GM13976 (cell line): Measurements from ENCODE around the gene SORCS3.

Experiments
- DNase-seq: peaks from one replicate; pipeline ENCODE4 v3.0.0; 2012; ENCODE audit warnings: low spot score
- in situ Hi-C: fragments of 300-500 bp; cut with MboI; formaldehyde crosslinking; loops from one replicate; pipeline ENCODE4 v1.12.0; 2022; ENCODE audit warnings: low sequenced_read_pairs, mixed read lengths, inconsistent platforms; ENCODE audit not compliant: unreplicated experiment
- TF ChIP-seq, protein P1 (sequence below): IDR thresholded peaks from 2 replicates; pipeline ENCODE4 v1.5.1; 2012; ENCODE audit warnings: borderline replicate concordance, mild to moderate bottlenecking; ENCODE audit not compliant: insufficient read depth; ENCODE audit errors: extremely low read depth, missing control alignments, control extremely low read depth

Gene SORCS3

DNA sequence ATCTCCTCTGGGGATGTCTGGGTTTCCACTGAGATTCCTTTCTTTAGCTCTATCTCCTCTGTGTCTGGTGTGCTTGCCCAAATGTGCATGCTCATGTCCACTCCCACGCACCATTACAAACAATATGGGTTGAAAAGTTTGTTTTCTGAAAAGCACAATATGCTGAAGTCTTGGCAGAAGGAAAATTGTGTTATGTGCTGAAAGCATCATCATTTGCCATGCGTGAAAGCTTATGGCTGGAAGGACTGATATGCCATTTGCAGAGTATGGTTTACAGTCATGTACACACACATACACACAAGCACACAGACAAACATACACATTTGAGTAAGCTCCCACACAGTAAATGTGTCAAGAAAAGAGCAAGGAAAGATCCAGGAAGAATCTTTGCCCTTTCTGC is 231.6 kb downstream of the SORCS3 start:
- no peak for DNase-seq
- TF ChIP-seq, protein P1, sequence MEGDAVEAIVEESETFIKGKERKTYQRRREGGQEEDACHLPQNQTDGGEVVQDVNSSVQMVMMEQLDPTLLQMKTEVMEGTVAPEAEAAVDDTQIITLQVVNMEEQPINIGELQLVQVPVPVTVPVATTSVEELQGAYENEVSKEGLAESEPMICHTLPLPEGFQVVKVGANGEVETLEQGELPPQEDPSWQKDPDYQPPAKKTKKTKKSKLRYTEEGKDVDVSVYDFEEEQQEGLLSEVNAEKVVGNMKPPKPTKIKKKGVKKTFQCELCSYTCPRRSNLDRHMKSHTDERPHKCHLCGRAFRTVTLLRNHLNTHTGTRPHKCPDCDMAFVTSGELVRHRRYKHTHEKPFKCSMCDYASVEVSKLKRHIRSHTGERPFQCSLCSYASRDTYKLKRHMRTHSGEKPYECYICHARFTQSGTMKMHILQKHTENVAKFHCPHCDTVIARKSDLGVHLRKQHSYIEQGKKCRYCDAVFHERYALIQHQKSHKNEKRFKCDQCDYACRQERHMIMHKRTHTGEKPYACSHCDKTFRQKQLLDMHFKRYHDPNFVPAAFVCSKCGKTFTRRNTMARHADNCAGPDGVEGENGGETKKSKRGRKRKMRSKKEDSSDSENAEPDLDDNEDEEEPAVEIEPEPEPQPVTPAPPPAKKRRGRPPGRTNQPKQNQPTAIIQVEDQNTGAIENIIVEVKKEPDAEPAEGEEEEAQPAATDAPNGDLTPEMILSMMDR: no peak
- in situ Hi-C loops: no loop called here

DNA sequence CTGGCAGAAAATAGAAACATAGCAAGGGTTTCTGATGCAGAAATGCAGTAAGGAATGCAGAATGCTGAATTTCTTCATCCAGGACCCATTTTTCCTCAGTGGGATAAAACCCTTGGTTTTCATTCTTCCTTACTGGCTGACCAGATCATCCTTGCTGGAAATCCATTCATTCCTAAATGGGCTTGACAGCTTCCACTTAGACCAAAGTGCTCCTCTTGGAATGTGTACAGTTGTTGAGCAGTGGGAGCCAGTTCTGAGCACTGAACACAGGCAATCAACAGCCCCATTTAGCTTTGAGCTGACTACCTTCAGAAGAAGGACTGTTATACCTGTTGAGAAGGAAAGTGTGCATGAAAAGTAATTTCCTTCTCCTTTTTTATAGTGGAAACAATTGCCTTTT is 232.1 kb downstream of the SORCS3 start:
- in situ Hi-C loops: no loop called here
- DNase-seq: no peak
- TF ChIP-seq, protein P1: no peak

DNA sequence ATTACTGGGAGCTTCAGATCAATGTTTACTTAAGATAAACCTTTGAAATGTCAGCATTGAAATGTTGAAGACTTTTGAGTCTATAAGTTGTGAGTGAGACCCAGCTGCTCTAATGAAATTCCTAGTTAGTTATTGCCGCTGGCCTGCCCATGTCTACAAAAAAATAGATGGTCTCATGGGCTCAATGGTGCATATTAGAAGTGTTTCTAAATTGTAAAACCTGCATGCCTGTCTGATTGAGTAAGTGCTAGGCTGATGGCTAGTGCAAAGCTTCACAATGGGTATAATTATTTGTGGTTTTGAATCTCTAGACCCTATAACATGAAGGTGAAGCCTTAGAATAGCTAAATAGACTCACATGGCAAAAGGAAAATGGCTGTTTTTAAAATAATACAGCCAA is 234.5 kb downstream of the SORCS3 start:
- in situ Hi-C loops: no loop called here
- TF ChIP-seq, protein P1: no peak
- no peak for DNase-seq

DNA sequence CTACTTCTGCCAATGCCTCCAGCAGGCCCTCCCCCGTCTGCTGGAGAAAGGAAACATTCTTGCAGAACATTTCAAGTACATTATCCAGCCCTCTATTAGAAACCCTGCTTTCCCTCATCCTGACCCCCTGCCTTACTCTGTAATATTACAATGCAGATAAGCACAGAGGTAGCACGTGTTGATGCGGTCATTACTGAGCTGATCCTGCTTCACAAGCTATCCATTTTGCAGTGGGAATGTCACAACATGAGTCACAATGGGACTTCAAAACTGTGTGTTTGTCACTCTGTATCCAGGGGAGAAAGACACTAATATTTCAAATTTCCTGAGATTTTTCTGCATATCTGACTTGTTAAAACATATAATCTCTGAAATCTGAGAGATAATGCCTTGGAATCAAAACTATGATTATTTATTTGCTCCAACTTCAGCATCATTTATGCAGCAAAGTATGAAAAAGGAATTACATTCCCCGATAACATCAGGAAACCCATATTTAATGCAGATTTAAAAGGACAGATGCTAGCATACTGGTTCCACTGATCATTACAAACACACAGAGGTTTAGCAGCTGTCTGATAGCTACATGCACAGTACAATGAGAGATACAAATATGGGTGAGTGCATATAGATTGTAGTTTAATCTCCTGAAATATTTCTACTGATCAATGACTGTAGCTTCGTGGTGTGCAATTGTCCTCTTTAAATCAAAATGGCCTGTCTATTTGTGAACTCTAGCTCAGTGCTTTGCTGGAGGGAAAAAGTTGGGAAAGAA is 239.7 kb downstream of the SORCS3 start:
- TF ChIP-seq, protein P1: no peak

DNA sequence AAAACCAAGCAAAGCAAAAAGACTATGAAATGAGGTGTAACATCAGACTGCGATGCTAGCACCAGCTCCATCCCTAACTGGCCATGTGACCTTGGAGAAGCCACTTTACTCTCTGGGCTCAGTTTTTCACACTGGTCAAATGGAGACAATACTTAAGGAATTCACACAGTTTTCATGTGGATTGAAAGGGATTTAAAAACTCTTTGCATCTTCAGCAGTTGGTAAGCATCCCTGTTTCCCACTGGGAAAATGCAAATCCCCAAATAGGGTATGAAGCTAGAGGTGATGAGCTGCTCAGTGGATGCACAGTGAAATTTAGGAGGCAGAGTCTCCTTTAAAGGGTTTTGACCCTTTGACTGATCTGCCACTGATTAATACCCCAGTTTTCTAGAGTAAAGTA is 240.7 kb downstream of the SORCS3 start:
- TF ChIP-seq, protein P1: no peak
- in situ Hi-C loops: no loop called here
- no peak for DNase-seq

More for the DNA sequence above, 239.7 kb downstream of the SORCS3 start:
- in situ Hi-C loops: no loop called here
- no peak for DNase-seq

DNA sequence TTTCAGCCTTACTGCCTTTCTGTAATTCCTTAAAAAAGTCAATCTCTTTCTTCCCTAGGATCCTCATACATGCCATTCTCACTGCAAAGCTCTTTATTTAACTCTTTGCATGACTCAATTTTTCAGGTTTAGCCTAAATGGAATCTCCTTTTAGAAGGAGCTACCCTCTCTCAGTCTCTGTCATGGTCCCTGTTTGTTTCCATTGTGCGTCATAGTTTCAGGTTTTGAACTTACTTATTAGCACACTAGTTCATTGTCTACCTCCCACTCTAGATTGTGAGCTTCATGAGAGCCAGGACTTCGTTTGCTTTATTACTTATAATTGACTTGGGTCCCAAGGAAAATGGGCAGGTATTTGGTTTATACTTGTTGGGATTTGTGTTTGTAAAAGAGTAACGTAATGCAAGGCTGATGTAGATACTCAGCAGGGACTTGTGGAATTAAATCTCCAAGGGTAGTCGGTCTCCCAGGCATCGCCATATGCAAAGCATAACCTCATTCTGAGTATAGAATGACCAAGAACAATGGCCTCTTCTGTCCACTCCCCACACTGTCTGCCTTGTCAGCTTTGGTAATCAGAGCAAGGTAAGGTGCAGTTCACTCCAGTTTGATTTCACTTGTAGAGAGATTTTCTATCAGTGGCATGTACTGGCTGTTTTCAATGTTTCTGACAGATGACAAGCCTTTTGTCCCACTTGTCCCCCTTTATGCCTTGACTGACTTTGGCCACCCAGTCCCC is 252.0 kb downstream of the SORCS3 start:
- TF ChIP-seq, protein P1: no peak
- in situ Hi-C loops: no loop called here
- DNase-seq: no peak

DNA sequence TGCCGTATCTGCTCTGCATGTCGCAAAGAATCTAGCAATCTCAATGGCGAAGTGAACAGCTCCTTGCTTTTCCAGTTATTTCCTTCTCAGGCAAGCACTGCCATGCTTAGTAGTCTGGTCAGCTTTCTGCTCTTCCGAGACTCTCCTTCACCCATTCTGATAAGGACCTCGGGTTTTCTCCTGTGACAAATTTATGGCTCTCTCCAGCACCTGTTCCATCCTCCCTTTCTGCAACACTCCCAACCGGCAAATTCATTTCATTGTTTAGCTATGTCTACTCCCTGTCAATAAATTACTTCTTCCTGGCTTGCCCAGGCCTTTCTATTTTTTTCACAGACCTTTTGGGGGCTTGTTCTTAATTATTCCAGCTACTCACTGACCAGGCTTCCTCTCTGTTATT is 252.6 kb downstream of the SORCS3 start:
- TF ChIP-seq, protein P1: no peak
- DNase-seq: no peak
- in situ Hi-C loops: no loop called here
